ENCODE results near the gene TMEM131L. TPM values are rescaled to one million over a fixed set of nuclear protein-coding genes. Genes with fewer than 3 reads are reported as not detected.
"Not testable (repeated sequence)": the region's sequence is repeated elsewhere in the genome, so short reads cannot be mapped to it uniquely, and the experiment has no call there.

Gene TMEM131L
- total RNA-seq, 1 experiment from 2014 or later = 19.7 TPM

- no peaks in the 10 kb centered on the region for H3K9me3 ChIP-seq (ENCODE audit: control insufficient read depth in 1 of 2, insufficient read depth in 1 of 2, low read depth in 1 of 2, low read length in 2 of 2)
- H3K36me3 ChIP-seq (ENCODE audit: control insufficient read depth in 1 of 2, insufficient read depth in 2 of 2, low read length in 2 of 2) = no peaks in the 10 kb centered on the region
- intact Hi-C loops (cut with micrococcal nuclease) = no loop called here
- no peaks in the 10 kb centered on the region for H3K27me3 ChIP-seq (ENCODE audit: insufficient read depth, low read length)
- H3K79me2 ChIP-seq (ENCODE audit: insufficient read depth, low read length) = no peaks in the 10 kb centered on the region
- H3K4me2 ChIP-seq (ENCODE audit: low read length) = no peak overlapping the region
- H3K9me2 ChIP-seq (ENCODE audit: insufficient read depth) = no peaks in the 10 kb centered on the region
- TF ChIP-seq JUND (IDR thresholded peaks at IDR 0.05) (no peak), POLR2A (IDR thresholded peaks at IDR 0.05; ENCODE audit: borderline replicate concordance, extremely low read depth, insufficient read depth, insufficient read length) (no peak), FOSL1 (IDR thresholded peaks at IDR 0.05; ENCODE audit: low read depth) (no peak)
- RAD21 ChIA-PET (ENCODE audit: low non-redundant PET in 1 of 2, low total read pairs in 2 of 2, uncharacterized antibody in 2 of 2, unreplicated experiment in 2 of 2) = no interaction called here
- H3K4me3 ChIP-seq (replicated peaks in 1 of 2; ENCODE audit: low read depth in 1 of 2, low read length in 2 of 2) = no peak overlapping the region
- ATAC-seq = no peak
- H3K27ac ChIP-seq (ENCODE audit: low read depth, low read length) = no peak overlapping the region
- CTCF ChIA-PET = no interaction called here
- DNase-seq (ENCODE audit: low read depth, low spot score) = no peak
- H3K9ac ChIP-seq (ENCODE audit: low read length) = no peak overlapping the region
- no peaks in the 10 kb centered on the region for H4K20me1 ChIP-seq (ENCODE audit: insufficient read depth)
- POLR2A ChIA-PET = no interaction called here
- H2AFZ ChIP-seq (ENCODE audit: low read depth, low read length, poor library complexity, severe bottlenecking) = no peak overlapping the region
- peaks cover 0 to 2% of the 10 kb centered on the region in 2 experiments; a peak in 1 of 4 replicates for H3K4me1 ChIP-seq (ENCODE audit: control insufficient read depth in 1 of 2, insufficient read depth in 2 of 2, low read length in 2 of 2)
- no TSS peak for BruUV-seq (replicated peaks)
These were observed 7.2 kb upstream of the TMEM131L start for GRCh38 chr4:153458969-153459368.

- H3K9me3 ChIP-seq (ENCODE audit: control insufficient read depth in 1 of 2, insufficient read depth in 1 of 2, low read depth in 1 of 2, low read length in 2 of 2); H3K27ac ChIP-seq (ENCODE audit: low read depth, low read length); H3K36me3 ChIP-seq (ENCODE audit: control insufficient read depth in 1 of 2, insufficient read depth in 2 of 2, low read length in 2 of 2); H2AFZ ChIP-seq (ENCODE audit: low read depth, low read length, poor library complexity, severe bottlenecking); H3K79me2 ChIP-seq (ENCODE audit: insufficient read depth, low read length); CTCF ChIA-PET; H3K9me2 ChIP-seq (ENCODE audit: insufficient read depth); H4K20me1 ChIP-seq (ENCODE audit: insufficient read depth); RAD21 ChIA-PET (ENCODE audit: low non-redundant PET in 1 of 2, low total read pairs in 2 of 2, uncharacterized antibody in 2 of 2, unreplicated experiment in 2 of 2); H3K4me2 ChIP-seq (ENCODE audit: low read length); POLR2A ChIA-PET; DNase-seq (ENCODE audit: low read depth, low spot score); H3K4me3 ChIP-seq (replicated peaks in 1 of 2; ENCODE audit: low read depth in 1 of 2, low read length in 2 of 2); H3K27me3 ChIP-seq (ENCODE audit: insufficient read depth, low read length); BruUV-seq (replicated peaks); H3K9ac ChIP-seq (ENCODE audit: low read length); ATAC-seq; intact Hi-C loops (cut with micrococcal nuclease): not testable (repeated sequence)
- H3K4me1 ChIP-seq (ENCODE audit: control insufficient read depth in 1 of 2, insufficient read depth in 2 of 2, low read length in 2 of 2) = peaks cover 6 to 21% of the 10 kb centered on the region in 2 experiments
These were observed 4.6 kb upstream of the TMEM131L start for GRCh38 chr4:153461549-153461948.

- no TSS peak for BruUV-seq (replicated peaks)
- no peak overlapping the region for H3K4me3 ChIP-seq (replicated peaks in 1 of 2; ENCODE audit: low read depth in 1 of 2, low read length in 2 of 2)
- no peak for TF ChIP-seq POLR2AphosphoS5 (IDR thresholded peaks at IDR 0.05; ENCODE audit: low read depth, low read length)
- TF ChIP-seq MAX (IDR thresholded peaks at IDR 0.05) = no peak
- no peak for TF ChIP-seq CTCF (IDR thresholded peaks at IDR 0.05 in 2 of 3, conservative IDR thresholded peaks at IDR 0.05 in 1 of 3; ENCODE audit: borderline replicate concordance in 1 of 3, insufficient read depth in 1 of 3, low read depth in 2 of 3, low read length in 2 of 3)
- TF ChIP-seq YY1 (IDR thresholded peaks at IDR 0.05; ENCODE audit: extremely low read depth, insufficient replicate concordance, low read depth, low read length) = no peak
- TF ChIP-seq SP1 (IDR thresholded peaks at IDR 0.05; ENCODE audit: low read depth) = no peak
- no peak for TF ChIP-seq POLR2A (IDR thresholded peaks at IDR 0.05; ENCODE audit: borderline replicate concordance, extremely low read depth, insufficient read depth, insufficient read length)
- TF ChIP-seq ZFX (IDR thresholded peaks at IDR 0.05) = no peak
- no peak for TF ChIP-seq EZH2phosphoT487 (IDR thresholded peaks at IDR 0.05; ENCODE audit: borderline replicate concordance)
- TF ChIP-seq SRF (IDR thresholded peaks at IDR 0.05; ENCODE audit: low read depth) = no peak
- H3K79me2 ChIP-seq (ENCODE audit: insufficient read depth, low read length) = peaks cover 20% of the 10 kb centered on the region
- H3K4me2 ChIP-seq (ENCODE audit: low read length) = no peak overlapping the region
- H3K9me3 ChIP-seq (ENCODE audit: control insufficient read depth in 1 of 2, insufficient read depth in 1 of 2, low read depth in 1 of 2, low read length in 2 of 2) = no peaks in the 10 kb centered on the region
- peaks cover 19 to 37% of the 10 kb centered on the region in 2 experiments for H3K4me1 ChIP-seq (ENCODE audit: control insufficient read depth in 1 of 2, insufficient read depth in 2 of 2, low read length in 2 of 2)
- no peak overlapping the region for H3K27ac ChIP-seq (ENCODE audit: low read depth, low read length)
- no peak overlapping the region for H3K9ac ChIP-seq (ENCODE audit: low read length)
- H4K20me1 ChIP-seq (ENCODE audit: insufficient read depth) = no peaks in the 10 kb centered on the region
- ATAC-seq (no peak), DNase-seq (ENCODE audit: low read depth, low spot score) (no peak)
- CTCF ChIA-PET = no interaction called here
- intact Hi-C loops (cut with micrococcal nuclease) = no loop called here
- no peaks in the 10 kb centered on the region for H3K36me3 ChIP-seq (ENCODE audit: control insufficient read depth in 1 of 2, insufficient read depth in 2 of 2, low read length in 2 of 2)
- RAD21 ChIA-PET (ENCODE audit: low non-redundant PET in 1 of 2, low total read pairs in 2 of 2, uncharacterized antibody in 2 of 2, unreplicated experiment in 2 of 2) = no interaction called here
- POLR2A ChIA-PET = no interaction called here
- H3K27me3 ChIP-seq (ENCODE audit: insufficient read depth, low read length) = no peaks in the 10 kb centered on the region
- H3K9me2 ChIP-seq (ENCODE audit: insufficient read depth) = no peaks in the 10 kb centered on the region
- peak overlapping the region; percentile 56 for H2AFZ ChIP-seq (ENCODE audit: low read depth, low read length, poor library complexity, severe bottlenecking)
These were observed 2.1 kb upstream of the TMEM131L start for GRCh38 chr4:153464068-153464467.
